GM21390 (cell line): ENCODE data around the gene TMEM229B.

ENCODE experiments used
- ATAC-seq: cut with Tn5 transposase; IDR thresholded peaks from one replicate; pipeline ENCODE4 v1.9.1; 2021; ENCODE audit not compliant: unreplicated experiment

TMEM229B gene

DNA sequence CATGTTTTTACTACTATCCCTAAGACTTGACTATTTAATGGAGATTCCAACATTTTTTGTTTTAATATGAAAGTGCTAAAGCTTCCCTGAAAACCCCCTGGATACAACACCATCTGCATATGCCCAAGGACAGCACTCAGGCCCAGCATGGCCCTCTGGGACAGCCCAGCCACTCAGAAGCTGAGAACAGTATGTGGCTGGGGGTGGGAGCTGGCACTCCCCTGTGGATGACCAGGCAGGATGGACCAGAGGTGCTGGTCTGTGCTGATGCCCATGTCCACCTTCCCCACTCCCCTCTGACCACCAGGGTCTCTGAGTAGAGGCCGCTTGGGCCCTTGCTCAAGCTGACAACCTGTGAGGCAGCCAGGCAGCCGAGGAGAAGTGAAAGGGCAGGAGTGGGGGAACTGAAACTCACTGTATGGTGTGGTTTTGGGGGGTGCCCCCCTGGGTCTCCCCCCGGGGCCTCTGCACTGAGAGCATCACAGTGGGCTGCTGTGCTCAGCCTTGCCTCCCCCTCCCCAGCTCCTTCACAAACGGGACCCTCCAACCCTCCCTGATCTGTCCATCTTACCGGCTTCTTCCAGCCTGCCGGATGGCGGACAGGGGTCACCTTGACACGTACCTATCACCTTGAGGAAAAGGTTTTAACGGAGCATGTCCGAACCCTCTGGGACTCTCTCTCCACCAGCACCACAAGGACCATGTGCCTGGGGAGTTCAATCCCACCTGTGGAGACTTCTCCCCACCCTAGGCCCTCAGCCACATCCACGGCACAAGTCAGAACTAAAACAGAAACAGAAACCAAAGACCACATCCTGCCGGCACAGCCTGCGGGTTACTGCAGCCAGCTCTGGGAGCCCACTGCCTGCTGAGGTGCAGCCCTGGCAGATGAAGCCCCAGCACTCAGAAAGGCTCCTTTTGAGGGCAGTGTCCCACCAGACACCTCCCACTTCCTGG lies at the start of gene TMEM229B:
Gene TMEM229B, minus strand, starts transcription at position 785 of the 957 bp plus-strand sequence. CDS start 14,798 bp downstream, outside the sequence.
- ATAC-seq, result peak; percentile 92

DNA sequence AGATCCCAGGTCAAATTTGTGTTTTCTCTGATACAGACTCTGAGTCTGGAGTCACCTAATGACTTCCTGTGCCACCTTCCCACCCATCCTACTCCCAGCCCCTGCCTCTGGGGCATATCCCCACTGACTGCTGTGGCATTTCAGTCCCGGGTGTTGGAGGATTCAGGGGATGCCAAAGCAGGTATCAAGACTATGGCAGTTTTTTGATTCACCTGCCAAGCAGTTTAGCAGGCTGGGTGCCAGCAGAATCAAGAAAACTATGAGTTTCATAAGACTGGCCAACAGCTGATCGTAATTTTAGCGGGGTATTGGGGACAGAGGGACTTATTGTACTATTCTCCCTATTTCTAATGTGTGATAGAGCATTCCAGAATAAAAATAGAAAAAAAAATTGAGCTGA lies 49.2 kb upstream of the TMEM229B start:
- ATAC-seq, result no peak

DNA sequence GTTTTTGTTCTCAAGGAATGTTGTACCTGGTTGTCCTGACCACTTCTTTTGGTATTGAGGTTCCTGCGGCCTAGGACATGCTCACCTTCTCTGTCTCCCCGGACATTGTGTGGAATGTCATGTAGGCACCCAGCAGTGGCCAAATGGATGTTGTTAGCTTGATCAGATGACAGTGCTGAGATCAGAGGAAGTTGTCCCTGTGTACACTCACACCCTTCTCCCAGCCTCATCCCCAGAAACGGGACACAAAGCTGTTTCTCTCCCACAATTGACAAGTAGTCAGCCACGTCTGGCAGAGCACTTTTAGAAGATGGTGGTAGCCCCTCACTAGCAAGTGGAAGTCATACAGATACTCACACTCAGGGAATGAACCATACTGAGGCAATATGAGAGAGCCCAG lies 47.6 kb upstream of the TMEM229B start:
- no peak for ATAC-seq

DNA sequence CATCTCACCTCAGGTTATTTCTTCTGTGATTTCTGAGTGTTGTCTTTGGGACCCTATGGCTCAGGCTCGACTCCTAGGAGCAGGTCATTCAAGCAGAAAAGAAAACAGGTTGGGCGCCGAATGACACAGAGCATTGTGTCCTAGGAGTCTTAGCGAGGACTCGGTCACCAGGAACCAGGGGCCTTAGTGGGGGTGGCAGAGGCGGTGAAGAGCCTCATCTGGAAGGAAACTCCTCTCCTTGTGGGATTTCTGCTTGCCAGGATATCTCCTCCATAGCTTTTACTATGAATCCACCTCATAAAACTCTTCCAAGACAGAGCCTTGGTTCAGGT lies 45.2 kb upstream of the TMEM229B start:
- ATAC-seq, result no peak

DNA sequence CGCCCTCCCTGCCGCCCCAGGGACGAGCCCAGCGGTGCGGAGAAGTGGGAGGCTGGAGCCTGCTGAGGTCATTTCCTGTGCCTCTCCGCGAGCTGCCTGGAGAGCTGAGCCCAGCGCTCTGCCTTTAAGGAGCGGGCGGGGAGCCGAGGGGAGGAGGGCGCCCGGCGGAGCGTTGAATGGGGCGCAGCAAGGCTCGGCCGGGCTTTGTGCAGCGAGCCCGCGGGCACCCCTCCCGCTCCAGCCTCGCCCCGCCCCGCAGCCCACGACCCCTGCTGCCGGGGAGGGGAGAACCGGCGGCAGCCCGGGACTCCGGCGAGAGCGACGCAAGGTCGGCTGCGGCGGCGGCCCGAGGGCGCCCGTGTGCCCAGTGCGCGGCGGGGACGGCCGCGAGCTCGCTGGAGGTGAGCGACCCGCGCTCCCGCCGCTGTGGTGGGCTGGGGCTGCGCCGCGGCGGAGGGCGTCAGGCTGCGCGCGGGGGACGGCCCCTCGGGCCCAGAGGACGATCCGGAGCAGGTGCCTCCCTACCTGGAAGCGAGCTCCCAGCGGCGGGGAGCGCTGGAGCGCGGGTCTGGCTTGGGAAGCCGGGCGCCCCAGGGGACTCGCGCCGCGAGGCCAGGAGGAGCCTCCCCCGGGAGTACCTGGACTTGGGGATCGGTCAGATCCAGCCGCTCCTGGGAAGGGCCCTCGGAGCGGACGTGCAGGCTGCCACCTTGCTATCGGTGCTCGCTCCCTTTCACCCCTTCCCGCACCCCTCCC lies 44.7 kb upstream of the TMEM229B start, which contains the start of gene PLEKHH1:
Gene PLEKHH1, plus strand, starts transcription at position 293 of the 756 bp plus-strand sequence. CDS start 8,578 bp downstream, outside the sequence.
- ATAC-seq, result peak; percentile 70

DNA sequence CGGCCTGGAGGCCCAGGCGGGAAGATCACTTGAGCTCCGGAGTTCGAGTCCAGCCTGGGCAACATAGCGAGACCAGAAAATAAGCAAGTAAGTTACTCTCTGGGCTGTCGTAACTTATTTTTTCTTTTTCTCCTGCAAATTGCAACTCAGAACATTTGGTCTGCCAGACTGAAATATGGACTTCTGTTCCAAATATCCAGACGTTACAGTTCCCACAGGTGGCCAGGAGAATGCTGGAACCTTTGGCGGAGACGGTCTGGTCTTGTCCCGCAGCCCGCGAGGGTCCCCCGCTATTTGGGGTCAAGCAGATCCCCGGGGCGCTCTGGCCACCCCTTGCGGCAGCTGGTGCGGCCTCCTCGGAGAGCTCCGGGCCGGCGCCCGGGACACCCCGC lies 44.1 kb upstream of the TMEM229B start:
- ATAC-seq, result no peak

DNA sequence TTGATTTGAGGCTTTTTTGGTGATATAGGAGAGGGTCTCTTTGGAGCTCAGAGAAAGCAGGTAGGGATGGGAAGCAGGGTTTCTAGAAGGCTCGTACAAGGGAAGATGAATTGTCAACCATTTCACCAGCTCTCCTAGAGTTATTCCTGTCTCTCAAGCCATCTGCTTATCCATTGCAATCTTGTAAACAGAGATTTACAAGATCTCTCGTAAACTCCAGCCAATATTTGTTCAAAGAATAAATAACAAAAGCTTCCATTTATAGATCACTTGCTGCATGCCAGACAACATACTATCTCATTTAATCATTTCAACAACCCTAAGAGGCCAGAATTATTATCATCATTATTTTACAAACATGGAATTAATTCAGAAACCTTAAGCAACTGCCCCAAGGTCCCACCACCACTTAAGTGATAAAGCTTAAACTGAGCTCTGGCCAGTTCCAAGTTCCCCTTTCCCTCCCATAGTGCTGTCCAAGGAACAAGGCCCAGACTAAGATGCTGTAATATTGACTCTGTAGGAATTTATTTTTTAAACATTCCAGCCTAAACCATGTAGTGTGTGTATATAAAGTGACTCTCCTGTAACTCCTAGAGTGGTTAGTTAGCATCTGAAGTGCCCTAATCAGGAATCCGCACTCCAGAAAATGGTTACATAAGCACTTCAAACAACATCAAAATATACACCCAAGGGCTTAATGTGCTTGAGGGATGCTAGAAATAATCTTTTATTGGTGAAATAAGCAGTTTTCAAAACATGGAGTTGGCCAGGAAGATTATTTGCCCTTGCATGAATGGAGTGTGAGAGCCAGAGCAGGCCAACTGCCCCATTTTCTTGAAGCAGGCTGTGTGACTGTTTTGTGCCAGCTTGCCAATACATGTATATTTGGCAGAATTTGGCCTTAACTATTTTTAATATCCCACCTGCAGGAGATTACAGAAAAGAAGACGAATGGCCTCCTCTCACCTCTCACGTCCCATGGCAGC lies 41.7 kb upstream of the TMEM229B start:
- ATAC-seq, result no peak

DNA sequence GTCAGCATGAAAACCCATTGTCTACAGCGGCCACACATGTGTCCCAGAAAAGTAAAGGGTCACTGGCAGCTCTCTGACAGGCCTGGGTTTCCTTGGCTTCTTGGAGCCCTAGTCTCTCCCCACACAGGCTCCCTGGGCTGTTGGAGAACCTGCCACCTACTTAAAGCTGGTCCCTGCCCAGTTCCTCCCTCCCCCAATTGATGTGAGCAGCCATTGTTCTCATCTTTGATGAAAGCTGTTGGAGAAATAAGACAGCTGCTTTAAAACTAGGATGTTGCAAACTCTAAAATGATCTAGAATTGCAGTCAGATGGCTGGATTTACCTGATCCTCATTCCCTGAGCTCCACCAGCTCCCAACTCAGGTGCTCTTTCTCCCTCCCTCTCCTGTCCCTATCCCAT lies 39.8 kb upstream of the TMEM229B start:
- no peak for ATAC-seq

- no peak for ATAC-seq
These were observed 39.2 kb upstream of the TMEM229B start for GRCh38 chr14:67527756-67528155.

DNA sequence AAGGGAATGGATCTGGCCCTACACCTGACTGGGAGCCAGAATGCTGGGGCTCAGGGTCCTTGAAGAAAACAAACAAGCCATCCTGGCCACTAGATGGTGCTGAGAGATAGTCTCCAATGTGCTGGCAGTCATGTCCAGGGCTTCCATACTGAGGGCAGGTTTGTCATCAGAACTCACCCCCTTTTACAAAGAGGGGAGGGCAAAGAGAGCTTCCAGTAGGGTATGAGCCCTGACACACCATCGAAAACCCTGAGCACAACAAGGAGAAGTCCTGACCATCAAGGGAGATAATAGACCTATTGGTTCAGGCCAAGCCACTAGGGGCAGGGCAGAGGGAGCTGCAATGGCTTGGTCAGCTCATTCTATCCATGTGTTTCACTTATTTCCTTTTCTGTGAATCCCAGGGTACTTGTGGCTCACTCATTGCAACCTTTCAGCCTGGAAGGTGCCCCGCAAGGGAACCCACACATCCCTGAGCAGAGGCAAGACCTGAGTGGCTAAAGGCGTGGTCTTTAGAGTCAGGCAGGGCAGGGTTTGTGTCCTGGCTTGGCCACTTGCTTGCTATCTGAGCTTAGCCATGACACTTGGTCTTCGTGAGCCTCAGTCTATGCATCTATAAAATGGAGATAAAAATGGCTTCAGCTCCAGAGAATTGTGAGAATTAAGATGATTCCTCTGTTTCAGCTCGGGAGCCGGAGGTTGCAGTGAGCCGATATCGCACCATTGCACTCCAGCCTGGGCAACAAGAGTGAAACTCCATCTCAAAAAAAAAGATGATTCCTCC lies 38.3 kb upstream of the TMEM229B start:
- ATAC-seq, result no peak

DNA sequence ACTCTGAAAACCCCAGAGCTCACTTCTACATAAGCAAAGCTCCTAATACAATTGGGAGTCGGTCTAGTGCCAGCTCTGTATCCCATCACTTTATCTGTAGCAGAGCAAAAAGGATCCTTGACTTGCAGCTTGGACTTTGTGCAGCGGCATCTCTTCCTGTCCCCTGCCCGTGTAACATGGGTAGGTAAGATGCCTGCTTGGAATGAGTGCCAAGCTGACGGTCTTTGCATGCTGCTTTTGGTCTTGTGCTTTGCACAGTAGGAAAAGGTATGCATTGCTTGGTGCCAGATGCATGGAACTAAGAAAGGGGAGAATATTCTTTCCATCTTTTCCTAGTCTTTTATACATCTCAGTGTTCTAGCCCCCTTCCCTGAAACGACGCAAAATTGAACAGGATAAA lies 37.7 kb upstream of the TMEM229B start:
- ATAC-seq, result no peak

DNA sequence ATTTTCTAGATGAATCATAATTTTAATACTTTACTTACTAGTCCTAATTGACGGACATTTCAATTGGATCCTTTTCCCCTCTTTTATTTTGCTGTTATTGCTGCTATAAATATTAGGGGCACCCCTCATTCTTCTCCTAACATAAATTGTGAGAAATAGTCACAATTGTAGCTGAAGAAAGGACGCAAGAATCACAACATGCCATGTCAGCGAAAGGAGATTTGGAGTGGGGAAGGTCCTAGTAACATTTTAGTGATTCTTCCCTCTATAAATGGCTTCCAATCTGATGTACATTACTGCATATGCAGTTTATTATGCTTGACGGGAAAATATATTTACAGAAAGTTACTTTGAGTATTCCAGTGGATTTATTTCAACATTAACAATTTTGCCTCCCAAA lies 36.9 kb upstream of the TMEM229B start:
- ATAC-seq, result no peak

DNA sequence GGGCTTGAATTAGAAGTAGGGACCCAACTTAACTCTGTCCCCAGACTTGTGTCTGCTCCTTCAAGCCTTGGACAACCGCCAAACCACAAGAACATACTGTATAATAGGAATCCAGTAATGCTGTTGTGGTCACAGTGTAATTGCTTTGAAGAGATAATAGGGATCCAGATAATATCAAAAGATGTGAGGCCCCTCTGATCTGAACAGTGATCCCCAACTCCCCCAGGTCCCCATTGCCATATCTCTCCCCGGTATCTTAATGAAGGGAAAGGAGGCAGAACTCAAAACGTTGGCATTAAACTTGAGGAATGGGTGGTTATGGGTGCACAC lies 36.1 kb upstream of the TMEM229B start:
- no peak for ATAC-seq

GRCh38 chr14:67523764-67524633 lies 35.5 kb upstream of the TMEM229B start:
- ATAC-seq, result no peak

- no peak for ATAC-seq
These were observed 33.7 kb upstream of the TMEM229B start for GRCh38 chr14:67522270-67522669.

DNA sequence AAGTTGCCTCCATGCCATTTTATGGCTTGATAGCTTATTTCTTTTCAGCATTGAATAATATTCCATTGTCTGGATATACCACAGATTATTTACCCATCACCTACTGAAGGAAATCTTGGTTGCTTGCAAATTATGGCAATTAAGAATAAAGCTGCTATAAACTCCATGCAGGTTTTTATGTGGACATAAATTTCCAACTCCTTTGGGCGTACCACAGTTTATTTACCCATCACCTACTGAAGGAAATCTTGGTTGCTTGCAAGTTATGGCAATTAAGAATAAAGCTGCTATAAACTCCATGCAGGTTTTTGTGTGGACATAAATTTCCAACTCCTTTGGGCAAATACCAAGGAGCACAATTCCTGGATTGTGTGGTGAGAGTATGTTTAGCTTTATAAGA lies 32.0 kb upstream of the TMEM229B start:
- ATAC-seq, result no peak

GRCh38 chr14:67519406-67519805 lies 30.9 kb upstream of the TMEM229B start:
- ATAC-seq, result no peak

DNA sequence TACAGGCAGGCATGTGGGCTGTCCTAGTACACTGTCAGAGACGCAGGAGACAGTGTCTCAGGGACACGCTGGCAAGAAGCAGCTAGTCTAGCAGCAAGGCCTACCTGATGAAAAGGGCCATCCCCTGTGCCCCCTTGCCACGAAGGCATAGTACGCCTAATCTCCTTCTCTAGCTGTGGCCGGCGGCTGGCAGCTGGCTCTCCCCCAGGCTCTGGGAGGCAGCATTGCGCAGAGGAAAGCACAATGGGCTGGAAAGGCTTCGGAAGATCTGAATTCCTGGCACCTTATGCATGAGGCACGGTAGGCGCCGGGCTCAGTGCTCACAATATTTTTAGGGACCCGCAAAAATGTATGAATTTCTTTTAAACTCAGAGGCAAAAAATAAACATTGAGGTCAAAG lies 28.6 kb upstream of the TMEM229B start:
- ATAC-seq, result no peak

GRCh38 chr14:67516676-67517075 lies 28.2 kb upstream of the TMEM229B start:
- no peak for ATAC-seq
